Measurements from ENCODE around the gene ZNF169. TPM values are rescaled to one million over a fixed set of nuclear protein-coding genes. Genes with fewer than 3 reads are reported as not detected.
"Not testable (repeated sequence)": the region's sequence is repeated elsewhere in the genome, so short reads cannot be mapped to it uniquely, and the experiment has no call there.

Gene ZNF169
- total RNA-seq, 1 donor from 2014 or later = 1.3 TPM

DNA sequence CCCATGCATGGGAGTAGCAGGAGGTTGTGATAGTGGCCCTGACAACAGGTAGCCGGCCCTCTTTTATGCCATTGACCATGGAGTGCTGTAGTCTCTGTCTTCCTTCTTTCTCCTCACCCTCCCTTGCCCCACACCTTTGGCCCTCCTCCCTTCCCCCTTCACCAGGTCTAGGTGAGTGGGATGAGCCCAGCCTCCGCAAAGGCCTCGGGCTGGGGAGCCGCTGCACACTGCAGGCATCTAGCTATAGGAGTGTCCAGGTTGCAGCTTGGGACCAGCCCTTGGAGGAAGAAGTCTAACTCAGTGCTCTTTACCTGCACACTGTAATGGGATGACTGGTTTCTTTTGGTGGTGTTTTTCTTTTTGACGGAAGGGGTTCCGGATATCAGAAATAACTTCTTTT lies 81.7 kb downstream of the ZNF169 start:
- DNase-seq (ENCODE audit: low spot score); ATAC-seq: not testable (repeated sequence)

DNA sequence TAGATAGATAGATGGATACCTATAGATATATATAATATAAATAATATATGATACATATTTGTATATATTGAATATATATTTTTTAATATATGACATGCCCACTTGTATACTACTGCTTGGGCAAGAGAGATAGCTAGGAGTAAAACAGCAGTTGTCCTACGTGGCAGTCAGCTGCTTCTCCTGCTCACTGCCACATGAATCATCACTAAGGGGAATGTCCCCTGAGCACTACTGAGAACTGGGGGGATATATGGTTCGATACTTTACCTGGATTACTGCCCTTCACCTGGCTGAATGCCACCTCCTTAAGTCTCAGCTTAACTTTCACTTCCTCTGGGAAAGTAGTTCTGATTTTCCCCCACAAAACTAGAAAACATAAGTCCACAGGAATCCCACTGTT lies 82.6 kb downstream of the ZNF169 start:
- not testable (repeated sequence) for DNase-seq (ENCODE audit: low spot score); ATAC-seq

DNA sequence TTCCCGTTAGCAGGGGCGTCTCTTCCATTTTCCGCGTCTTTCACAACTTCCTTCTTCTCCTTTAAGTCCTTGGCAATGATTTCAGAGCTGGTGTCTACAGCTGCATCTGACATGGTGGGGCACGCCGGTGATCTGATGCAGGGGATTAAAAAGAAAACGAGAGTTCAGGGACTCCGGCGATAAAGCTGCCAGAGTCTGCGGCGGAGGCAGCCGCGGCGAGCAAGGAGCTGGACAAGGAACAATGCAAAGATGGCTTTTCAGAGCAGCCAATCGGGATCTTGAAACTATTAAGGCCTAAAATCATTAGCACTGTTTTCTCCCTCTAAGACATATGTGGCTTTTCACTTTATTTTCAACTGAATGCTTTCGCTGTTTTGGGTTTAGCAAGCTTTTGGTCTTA lies 88.4 kb downstream of the ZNF169 start:
- not testable (repeated sequence) for DNase-seq (ENCODE audit: low spot score); ATAC-seq

DNA sequence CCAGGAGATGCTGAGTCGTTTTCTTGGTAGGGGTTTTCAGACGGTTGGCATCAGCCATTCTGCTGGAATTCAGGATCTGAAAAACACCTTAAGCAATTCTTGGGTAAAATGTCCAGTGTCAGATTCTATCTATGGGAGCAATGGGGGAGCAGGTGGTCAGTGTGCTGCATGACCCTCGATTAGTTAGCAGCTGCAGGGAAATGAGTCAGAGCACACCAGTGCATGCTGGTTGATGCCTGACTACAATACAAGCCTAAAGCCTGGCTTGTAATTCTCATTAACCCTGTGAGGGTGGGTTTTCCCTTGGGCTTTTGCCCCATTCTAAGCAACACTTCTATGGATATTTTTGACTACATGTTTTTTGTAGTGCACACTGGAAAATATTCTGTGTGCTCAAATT lies 89.7 kb downstream of the ZNF169 start:
- ATAC-seq; DNase-seq (ENCODE audit: low spot score): not testable (repeated sequence)

Other genes starting within 250 kb of the ZNF169 start
- 1.1 TPM for gene PTPDC1, start 174.8 kb upstream of the ZNF169 start, total RNA-seq
- 0.08 TPM for gene NUTM2F, start 69.3 kb downstream of the ZNF169 start, total RNA-seq